DMS53 treated with DMSO at 0.1 percent for 48 hours (cell line): ENCODE measurements around the gene PLA2G15.
"Not testable (repeated sequence)": the region's sequence is repeated elsewhere in the genome, so short reads cannot be mapped to it uniquely, and the experiment has no call there.

Source experiments
- DNase-seq: peaks from one replicate; lab custom pipeline; 2025; ENCODE audit not compliant: unreplicated experiment; lab: John Stamatoyannopoulos, UW

Gene PLA2G15

GRCh38 chr16:68275611-68276191 is 30.5 kb downstream of the PLA2G15 start:
- no peak for DNase-seq

GRCh38 chr16:68276223-68276622 is 31.1 kb downstream of the PLA2G15 start:
- DNase-seq = no peak

- no peak for DNase-seq
These were observed 34.8 kb downstream of the PLA2G15 start for GRCh38 chr16:68279726-68280558.

GRCh38 chr16:68281368-68282063 is 36.3 kb downstream of the PLA2G15 start:
- no peak for DNase-seq

- no peak for DNase-seq
These were observed 36.9 kb downstream of the PLA2G15 start for GRCh38 chr16:68282064-68282452.

- no peak for DNase-seq
These were observed 38.2 kb downstream of the PLA2G15 start for GRCh38 chr16:68283346-68283745.

GRCh38 chr16:68283801-68284598 is 38.8 kb downstream of the PLA2G15 start:
- DNase-seq = no peak

GRCh38 chr16:68284847-68285246 is 39.7 kb downstream of the PLA2G15 start:
- no peak for DNase-seq

- no peak for DNase-seq
These were observed 40.5 kb downstream of the PLA2G15 start for GRCh38 chr16:68285683-68286082.

- no peak for DNase-seq
These were observed 41.2 kb downstream of the PLA2G15 start for GRCh38 chr16:68286153-68287074.

- no peak for DNase-seq
These were observed 42.4 kb downstream of the PLA2G15 start for GRCh38 chr16:68287276-68288251.

- no peak for DNase-seq
These were observed 43.1 kb downstream of the PLA2G15 start for GRCh38 chr16:68288252-68288650.

- DNase-seq = not testable (repeated sequence)
These were observed 43.6 kb downstream of the PLA2G15 start for GRCh38 chr16:68288796-68289195.

- no peak for DNase-seq
These were observed 44.0 kb downstream of the PLA2G15 start for GRCh38 chr16:68289202-68289601.

- no peak for DNase-seq
These were observed 44.6 kb downstream of the PLA2G15 start for GRCh38 chr16:68289621-68290329.

- no peak for DNase-seq
These were observed 45.3 kb downstream of the PLA2G15 start for GRCh38 chr16:68290450-68290849.

- DNase-seq = no peak
These were observed 46.1 kb downstream of the PLA2G15 start for GRCh38 chr16:68291227-68291626.

- DNase-seq = no peak
These were observed 47.3 kb downstream of the PLA2G15 start for GRCh38 chr16:68292425-68292824.
